HG03469 (cell line): ENCODE results near the gene KRTAP4-9.
"Not testable (repeated sequence)": the region's sequence is repeated elsewhere in the genome, so short reads cannot be mapped to it uniquely, and the experiment has no call there.

Source experiments
- ATAC-seq: cut with Tn5 transposase; IDR thresholded peaks from one replicate; pipeline ENCODE4 v1.9.1; 2021; ENCODE audit warnings: mild to moderate bottlenecking, moderate library complexity, moderate number of reproducible peaks; ENCODE audit not compliant: unreplicated experiment

The KRTAP4-9 gene

GRCh38 chr17:41105347-41105746, at the start of gene KRTAP4-9:
TSS of gene KRTAP4-9 (plus strand) at chr17:41105389. CDS start at chr17:41105389, 0 bp downstream.
- not testable (repeated sequence) for ATAC-seq

- ATAC-seq: no peak
Observed at GRCh38 chr17:41057547-41057946, 47.6 kb upstream of the KRTAP4-9 start.

- no peak for ATAC-seq
Observed at GRCh38 chr17:41058741-41059140, 46.4 kb upstream of the KRTAP4-9 start.

- ATAC-seq: not testable (repeated sequence)
Observed at GRCh38 chr17:41059276-41060051, 45.7 kb upstream of the KRTAP4-9 start.

GRCh38 chr17:41060052-41060604, 45.1 kb upstream of the KRTAP4-9 start, which contains the start of gene KRTAP2-3:
TSS of gene KRTAP2-3 (minus strand) at chr17:41060114. CDS start at chr17:41060050, 64 bp downstream.
- ATAC-seq: no peak

GRCh38 chr17:41061964-41062363, 43.2 kb upstream of the KRTAP4-9 start:
- ATAC-seq: no peak

GRCh38 chr17:41063449-41063848, 41.7 kb upstream of the KRTAP4-9 start:
- ATAC-seq: no peak

GRCh38 chr17:41064301-41064700, 40.9 kb upstream of the KRTAP4-9 start:
- no peak for ATAC-seq

- ATAC-seq: not testable (repeated sequence)
Observed at GRCh38 chr17:41065016-41065689, 40.0 kb upstream of the KRTAP4-9 start.

GRCh38 chr17:41065829-41066624, 39.2 kb upstream of the KRTAP4-9 start, which contains the start of gene KRTAP2-4:
TSS of gene KRTAP2-4 (minus strand) at chr17:41065879. CDS start at chr17:41065845, 34 bp downstream.
- no peak for ATAC-seq

GRCh38 chr17:41067281-41067680, 37.9 kb upstream of the KRTAP4-9 start:
- ATAC-seq: no peak

GRCh38 chr17:41069031-41069430, 36.2 kb upstream of the KRTAP4-9 start:
- no peak for ATAC-seq

- no peak for ATAC-seq
Observed at GRCh38 chr17:41071606-41072360, 33.4 kb upstream of the KRTAP4-9 start.

- no peak for ATAC-seq
Observed at GRCh38 chr17:41073676-41074075, 31.5 kb upstream of the KRTAP4-9 start.

GRCh38 chr17:41076788-41077187, 28.4 kb upstream of the KRTAP4-9 start:
- ATAC-seq: no peak

GRCh38 chr17:41082626-41083025, 22.6 kb upstream of the KRTAP4-9 start:
- ATAC-seq: no peak

GRCh38 chr17:41083427-41083826, 21.8 kb upstream of the KRTAP4-9 start:
- ATAC-seq: not testable (repeated sequence)

GRCh38 chr17:41084100-41084856, 20.9 kb upstream of the KRTAP4-9 start, which contains the start of gene KRTAP4-7:
TSS of gene KRTAP4-7 (plus strand) at chr17:41084150. CDS start at chr17:41084207, 57 bp downstream.
- not testable (repeated sequence) for ATAC-seq

GRCh38 chr17:41088760-41089352, 16.3 kb upstream of the KRTAP4-9 start:
- ATAC-seq: not testable (repeated sequence)
